Caki2 (cell line): ENCODE results near the gene TH. TPM values are rescaled to one million over a fixed set of nuclear protein-coding genes. Genes with fewer than 3 reads are reported as not detected.

ENCODE experiments used
- DNase-seq: peaks from one replicate; pipeline ENCODE4 v3.0.0-alpha.2; 2015; ENCODE audit warnings: low read depth
- in situ Hi-C: cut with HindIII; loops from 2 replicates; pipeline ENCODE4 v1.10.0; 2016; ENCODE audit warnings: low sequenced_read_pairs, low pct_unique_long_range_greater_than_20kb, mixed read lengths
- total RNA-seq: library from RNA; depleted of rRNA; stranded (reverse); fragments of >200 nt; shearing (Covaris generic); gene quantifications from 2 replicates; pipeline ENCODE4 v1.2.3, GENCODE V29; 2014; ENCODE audit warnings: low replicate concordance

Gene TH
- total RNA-seq, 1 experiment from 2014 or later, result not detected

DNA sequence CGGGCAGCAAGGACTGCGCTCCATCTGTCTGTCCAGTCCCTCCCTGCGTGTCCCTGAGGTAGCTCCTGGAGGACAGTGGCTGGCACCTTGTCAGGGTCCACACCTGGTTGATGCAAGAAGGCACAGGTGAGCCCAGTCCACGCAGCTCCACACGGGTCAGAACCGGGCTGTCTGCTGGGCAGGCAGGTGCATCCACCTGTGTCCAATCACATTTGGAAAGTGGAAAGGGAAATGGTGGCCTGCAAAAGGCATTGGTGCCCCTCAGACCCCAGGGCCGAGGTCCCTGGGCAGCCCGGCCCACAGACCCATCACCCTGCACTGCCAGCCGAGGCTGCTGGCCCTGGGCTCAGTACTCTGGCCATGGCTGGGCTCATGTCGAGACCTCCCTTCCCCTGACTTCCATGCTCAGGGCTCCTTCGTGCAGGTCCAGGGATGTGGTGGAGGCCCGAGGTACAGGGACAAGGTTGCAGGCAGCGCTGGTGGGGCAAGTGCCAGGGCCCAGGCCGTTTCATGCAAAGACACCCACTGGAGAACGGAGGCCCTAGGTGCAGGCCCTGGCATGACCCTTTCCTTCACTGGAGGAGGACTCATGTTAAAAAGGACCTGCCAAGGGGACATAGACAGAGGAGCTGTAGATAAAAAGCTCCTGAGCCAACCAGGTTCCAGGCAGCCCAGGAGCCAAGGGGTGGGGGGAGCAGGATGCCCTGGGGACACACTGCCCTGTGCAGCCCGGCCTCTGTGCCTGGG is 38.9 kb upstream of the TH start:
- in situ Hi-C loops, result no loop called here

DNA sequence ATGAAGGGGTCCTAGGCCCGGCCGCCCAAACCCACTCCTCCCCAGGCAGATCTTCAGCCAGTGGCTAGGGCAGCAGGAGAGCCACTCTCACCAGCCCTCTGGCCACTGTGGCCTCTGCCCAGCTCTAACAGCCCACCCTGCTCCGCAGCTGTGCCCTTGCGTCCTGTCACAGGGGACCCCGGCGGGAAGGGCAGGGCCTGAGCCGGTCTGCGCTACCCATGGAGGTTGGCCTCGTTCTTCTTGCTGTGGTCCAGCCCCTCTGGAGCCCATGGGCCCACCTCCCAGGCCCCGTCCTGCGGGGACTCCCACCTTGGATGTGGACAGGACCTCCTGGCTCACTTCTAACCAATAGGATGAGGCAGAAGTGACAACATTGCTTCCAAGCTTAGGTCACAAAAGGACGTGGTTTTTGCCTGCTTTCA is 38.3 kb upstream of the TH start:
- no peak for DNase-seq
- in situ Hi-C loops, result no loop called here

More for the DNA sequence above, 38.9 kb upstream of the TH start:
- DNase-seq, result no peak

DNA sequence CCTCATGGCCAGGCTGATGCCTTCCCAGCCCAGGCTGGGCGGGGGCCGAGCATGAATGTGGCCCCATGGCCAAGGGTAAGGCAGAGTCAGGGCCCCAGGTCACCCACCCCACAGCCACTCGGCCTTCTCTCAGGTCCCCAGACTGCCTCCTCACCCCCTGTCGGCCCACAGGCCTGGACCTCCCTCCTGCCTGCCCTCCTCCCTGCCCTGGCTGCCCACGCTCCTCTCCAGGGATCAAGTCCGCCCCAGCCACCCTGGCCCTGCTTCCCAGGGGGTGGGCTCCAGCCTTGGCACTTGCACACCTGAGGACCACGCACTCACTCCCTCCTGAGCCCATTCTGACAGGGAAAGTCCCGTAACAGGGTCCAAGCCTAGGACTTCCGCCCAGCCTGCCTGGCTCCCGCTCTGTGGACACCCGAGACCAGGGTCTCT is 37.8 kb upstream of the TH start:
- in situ Hi-C loops, result no loop called here
- no peak for DNase-seq

DNA sequence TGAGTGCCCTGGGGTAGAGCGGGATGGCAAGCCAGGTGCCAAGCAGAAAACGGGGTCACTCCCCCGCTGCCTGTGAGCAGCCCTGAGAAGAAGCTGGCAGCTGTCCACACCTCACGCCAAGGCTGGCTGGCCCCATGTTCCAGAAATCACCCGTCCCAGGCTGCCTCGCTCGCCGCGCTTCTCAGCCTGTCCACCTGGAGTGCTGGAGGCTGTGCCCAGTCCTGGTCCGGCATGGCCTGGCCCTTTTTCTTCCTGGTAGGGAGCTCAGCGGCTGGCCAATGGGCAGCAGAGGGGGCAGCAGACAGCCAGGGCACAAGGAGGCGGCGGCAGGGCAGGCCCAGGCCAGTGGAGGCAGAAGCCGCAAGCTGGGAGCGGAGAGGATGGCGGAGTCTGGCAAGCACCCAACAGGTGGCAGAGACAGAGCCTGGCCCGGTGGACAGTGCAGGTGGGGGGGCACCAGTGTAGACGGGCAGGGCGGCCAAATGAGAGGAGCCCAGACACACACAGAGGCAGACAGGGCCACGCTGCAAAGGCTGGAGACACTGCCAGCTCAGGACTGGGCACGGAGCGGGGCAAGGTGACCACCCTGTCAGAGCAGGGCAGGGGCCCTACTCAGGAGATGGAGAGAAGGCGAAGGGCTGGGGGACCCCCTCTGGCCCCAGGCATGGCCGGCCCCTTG is 37.2 kb upstream of the TH start:
- in situ Hi-C loops, result no loop called here
- no peak for DNase-seq

DNA sequence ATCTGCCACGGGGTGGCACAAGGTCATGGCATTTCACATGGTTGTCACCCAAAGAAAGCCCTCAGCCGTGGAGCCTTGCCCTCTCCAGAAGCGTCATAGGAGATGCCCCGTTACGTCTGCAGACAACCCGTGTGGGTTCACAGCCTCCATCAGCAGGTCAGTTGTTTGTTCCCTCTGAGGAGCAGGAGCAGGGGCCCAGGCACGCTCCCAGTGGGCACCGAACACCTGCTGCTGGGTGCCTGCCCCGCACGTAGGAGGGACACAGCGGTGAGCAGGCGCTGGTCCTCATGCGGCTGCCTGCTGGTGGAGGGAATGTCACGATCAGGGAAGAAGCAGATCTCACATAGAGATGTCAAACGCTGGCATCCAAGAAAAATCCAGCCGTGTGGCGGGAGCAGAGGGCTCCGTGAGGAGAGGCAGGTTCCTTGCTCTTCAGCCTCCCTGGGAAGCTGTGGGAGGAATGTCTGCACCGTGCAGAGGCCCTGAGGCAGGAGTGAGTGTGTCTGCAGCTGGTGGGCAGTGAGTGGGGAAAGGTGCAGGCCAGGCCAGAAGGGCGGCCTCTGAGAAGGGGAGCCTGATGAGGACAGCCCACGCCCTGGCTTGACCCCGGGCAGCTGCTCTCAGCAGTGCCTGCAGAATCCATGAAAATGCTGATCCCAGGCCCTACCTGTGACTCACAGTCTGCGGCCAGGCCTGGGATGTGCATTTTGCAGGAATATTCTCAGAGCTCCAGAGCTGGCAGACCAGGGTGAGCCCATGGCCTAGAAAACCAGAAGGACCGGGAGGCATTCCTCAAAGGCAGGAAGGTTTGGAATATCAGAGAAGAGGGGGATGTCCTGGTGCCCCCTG is 36.4 kb upstream of the TH start:
- DNase-seq, result no peak
- in situ Hi-C loops, result no loop called here

DNA sequence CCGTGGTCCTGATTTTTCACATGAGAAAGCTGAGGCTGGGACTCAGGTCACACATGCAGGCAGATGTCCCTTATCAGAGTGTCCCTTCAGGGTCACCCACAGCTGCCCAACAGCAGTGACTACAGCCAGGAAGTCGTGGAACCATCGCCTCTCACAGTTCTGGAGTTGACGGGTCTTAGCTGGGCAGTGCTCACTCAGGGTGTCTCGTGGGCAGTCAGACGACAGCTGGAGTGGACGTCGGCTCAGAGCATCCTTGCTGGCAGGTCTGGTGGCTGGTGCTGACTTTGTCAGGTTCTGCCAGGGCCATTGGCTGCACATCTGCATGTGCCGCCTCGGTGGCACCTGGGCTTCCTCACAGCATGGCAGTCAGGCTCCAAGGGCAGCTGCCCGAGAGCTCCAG is 35.6 kb upstream of the TH start:
- DNase-seq, result no peak
- in situ Hi-C loops, result no loop called here

DNA sequence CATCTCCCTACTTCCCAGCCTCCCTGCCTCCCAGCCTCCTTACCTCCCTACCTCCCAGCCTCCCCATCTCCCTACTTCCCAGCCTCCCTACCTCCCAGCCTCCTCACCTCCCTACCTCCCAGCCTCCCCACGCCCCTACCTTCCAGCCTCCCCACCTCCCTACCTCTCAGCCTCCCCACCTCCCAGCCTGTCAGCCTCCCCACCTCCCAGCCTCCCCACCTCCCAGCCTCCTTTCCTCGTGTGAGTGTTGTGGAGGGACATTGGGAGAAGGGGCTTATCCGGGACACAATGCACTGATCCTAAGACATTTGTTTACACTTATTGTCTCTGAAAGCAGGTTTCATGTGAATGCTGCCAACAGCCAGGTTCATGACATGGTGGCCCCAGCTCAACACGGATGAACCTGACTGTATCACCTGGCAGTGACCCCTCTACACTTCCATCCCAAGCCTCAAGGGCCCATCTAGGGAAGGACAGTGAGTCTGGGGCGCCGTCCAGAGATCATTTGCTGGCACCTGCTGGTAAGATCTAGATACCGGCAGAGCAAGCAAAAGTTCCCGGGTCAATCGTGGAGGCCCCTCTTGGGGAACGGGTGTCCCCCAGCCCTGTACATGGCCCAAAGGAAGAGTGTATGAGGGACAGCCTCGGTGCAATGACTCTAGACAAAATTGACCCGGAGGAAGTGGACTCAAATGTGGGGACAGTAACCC is 34.5 kb upstream of the TH start:
- in situ Hi-C loops, result no loop called here
- no peak for DNase-seq

DNA sequence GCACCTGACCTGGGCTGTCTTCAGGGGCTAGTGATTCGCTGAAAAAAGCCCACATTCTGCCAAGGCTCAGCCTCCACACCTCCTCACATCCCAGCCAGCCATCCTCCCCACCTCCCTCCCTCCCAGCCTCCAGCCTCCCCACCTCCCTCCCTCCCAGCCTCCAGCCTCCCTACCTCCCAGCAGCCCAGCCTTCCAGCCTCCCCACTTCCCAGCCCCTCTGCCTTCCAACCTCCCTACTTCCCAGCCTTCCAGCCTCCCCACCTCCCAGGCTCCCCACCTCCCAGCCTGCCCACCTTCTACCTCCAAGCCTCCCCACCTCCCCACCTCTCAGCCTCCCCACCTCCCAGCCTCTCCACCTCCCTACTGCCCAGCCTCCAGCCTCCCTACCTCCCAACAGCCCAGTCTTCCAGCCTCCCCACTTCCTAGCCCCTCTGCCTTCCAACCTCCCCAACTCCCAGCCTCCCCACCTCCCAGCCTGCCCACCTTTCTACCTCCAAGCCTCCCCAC is 33.7 kb upstream of the TH start:
- no peak for DNase-seq
- in situ Hi-C loops, result no loop called here

DNA sequence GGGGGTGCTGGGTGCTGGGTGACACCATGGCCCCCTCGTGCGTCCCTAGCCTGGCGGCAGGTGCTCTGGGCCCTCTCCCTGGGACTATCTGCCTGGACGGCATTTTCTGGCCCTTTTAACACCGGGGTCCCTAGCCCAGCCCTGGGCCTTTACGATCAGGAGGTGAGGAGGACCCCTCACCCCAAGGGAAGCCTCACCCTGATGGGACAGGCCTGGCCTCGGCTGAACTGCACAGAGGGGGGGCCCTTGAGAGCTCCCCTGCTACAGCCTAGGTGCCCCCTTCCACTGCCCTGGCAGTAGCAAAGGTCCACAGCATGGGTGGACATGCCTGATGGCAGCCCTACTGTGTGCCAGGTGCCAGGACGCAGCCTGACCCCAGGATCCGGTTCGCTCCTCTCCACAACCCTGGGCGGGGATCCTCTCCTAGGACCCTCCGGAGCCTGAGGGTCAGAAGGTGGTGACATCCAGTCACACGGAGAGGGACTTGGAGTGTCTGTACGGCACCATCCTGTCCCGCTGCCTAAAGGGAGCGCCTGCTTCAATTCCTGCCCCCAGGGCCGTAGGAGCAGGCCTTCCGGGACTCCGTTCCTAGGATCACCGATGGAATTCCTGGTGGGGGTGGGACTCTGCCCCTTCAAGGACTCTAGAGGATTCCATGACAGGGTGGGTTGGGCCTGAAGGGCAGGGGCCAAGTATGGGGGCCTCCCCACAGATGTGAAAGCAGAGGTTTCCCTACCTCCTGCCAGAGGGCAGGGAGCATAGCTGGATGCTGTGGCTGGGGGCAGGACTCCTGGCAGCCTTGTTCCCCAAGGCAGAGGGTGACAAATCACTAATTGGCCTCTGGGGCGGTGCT is 33.0 kb upstream of the TH start:
- no peak for DNase-seq
- in situ Hi-C loops, result no loop called here

DNA sequence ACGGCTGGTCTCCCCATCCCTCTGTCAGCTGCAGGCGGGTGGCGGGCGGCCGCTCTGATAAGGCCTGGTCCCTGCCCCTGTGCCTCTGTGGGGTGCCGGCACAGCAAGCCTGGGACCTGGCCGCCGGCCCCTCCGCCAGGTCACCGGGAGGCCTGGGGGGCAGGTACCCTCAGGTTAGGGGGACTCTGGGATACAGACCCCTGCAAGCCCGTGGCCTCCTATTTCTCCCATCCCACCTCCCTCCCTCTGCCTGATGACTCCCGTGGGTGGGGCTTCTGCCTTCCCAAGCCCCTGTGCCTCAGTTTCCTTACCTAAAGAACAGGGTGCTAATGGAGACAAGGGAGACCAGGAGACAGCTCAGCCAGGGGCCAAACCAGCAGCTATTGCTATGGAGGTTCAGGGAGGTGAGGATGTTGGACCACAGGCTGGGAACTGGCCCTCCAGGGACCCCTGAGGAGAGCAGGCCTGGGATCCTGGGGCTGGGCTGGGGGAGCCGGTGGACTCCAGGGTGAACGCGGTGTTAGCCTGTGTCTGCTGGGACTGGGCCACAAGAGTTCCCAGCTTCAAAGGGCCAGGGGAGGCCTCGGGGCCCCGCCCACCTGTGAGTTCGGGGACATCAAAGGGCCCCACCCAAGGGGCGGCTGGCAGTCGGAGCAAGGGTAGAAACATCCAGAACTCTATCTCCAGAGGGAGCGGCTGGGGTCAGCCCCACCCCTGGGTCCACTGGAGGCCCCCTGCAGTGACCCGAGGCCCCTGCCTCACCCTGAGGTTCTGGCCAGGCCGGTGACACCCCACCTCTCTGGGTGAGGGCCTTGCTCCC is 32.0 kb upstream of the TH start:
- no peak for DNase-seq
- in situ Hi-C loops, result no loop called here

DNA sequence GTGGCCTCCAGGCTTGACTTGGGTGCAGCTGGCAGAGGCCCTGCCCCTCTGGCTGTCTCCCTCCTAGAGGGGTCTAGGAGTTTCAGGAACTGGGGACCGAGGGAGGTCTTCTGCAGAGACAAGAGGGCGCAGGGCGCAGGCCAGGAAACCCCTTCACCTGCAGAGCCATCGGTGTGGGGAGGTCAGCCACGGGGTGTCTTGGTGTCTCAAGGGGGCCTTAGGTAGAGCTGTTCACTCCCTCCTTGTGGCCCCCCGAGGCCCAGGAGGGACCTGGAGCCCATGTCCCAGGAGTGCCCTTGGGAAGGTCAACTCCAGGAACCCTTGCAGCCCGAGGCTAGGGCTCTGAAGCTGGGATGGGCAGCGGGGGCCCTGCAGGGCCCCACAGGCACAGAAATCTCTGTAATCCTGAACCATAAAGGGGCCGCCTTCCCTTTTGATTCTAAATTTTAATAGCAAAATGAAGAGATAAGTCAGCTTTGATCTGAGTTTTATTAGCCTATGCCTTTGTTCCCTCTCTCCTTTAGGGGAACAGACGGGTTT is 31.4 kb upstream of the TH start:
- in situ Hi-C loops, result no loop called here
- no peak for DNase-seq

DNA sequence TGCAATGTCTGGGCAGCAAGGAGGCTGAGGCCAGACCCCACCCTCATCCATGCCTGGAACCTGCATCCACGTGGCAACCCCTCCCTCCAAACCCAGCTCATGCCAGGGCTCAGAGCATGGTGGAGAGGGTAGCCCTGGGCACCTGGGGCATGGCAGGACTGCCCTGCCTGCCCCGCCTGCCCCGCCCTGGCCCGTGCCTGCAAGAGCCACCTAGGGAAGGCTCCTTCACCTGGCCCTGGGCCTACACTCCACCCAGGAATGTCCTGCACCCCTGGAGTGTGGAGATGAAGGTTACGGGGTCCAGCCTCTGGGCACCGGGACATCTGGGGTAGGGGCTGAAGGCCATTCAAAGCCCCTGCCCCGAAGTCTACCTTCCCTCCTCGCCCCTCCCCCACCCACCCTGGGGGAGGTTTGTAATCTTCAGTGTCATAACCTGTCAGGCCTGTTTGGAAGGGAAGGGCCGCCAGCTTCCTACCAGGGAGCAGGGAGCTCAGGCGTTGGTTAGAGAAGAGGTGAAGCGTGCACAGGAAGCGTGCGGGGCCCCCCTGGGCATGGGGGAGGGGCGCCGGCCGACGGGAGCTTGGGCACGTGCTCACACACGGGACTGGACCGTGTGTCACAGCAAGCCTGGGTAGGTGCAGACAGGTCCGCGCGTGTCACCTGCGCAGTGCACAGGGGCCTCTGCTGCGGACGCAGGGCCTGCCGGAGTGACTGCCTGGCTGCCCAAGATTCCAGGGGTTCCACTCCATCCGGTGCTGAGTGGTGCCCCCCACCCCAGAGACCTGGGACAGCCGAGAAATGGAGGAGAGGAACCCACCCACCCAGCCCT is 30.7 kb upstream of the TH start:
- in situ Hi-C loops, result no loop called here
- no peak for DNase-seq

DNA sequence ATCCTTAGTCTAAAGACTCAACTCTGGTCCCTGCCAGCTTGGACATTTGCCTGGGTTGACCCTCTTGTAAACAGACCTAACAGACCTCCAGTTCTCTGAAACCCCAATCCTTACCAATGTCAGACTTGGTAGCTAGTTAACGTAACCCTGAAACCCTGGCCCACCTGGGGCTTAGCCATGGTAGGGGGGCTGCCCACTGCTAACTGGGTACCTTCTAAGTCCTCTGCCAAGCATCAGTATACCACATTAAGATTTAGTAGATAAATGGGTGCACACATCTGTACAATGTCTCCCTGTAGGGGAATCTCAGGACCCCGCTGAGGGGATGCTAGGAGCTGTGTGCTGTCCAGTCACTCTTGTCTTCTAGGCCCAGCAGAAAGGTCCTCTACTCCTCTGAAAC is 29.9 kb upstream of the TH start:
- no peak for DNase-seq
- in situ Hi-C loops, result no loop called here

DNA sequence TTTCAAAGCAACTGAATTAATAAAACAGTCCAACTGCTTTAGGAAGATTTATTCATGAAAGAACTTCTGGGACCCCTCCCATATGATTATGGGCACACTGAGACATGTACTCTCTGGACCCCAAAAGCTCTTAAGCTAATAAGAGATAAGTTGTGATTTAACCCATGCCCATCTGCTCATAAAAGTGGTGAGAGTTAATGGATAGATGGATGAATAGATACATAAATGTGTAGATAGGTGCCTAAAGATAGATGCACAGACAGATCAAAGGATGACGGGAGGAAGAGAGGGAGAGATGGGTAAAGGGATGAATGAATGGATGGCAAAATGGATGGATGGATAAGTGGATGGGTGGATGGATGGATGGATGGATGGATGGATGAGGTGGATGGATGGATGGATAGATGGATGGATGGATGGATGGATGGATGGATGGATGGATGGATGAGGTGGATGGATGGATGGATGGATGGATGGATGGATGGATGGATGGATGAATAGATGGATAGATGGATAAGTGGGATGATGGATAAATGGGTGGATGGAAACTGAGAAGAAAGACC is 29.4 kb upstream of the TH start:
- in situ Hi-C loops, result no loop called here
- DNase-seq, result no peak

DNA sequence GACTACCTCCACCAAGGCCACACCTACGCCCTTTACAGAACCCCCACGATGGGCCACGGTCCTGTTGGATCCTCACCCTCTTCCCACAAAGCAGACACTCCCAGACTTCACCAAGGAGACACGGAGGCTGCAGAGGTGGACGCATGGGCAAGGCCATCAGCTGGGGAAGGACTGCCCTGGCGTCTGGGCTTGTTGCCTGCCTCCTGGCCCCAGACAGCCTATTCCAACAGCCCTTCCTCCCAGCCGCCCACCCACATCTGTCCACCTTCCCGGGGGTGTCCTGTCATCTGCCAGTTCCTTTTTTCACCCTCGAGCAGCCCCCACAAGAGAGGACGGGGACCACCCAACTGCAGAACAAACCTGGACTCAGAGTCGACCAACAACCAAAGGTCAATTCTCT is 28.9 kb upstream of the TH start:
- in situ Hi-C loops, result no loop called here

More for the DNA sequence above, 28.9 kb upstream of the TH start:
- no peak for DNase-seq
